ENCODE results near the gene SPEN.
A peak's percentile ranks its signal among the peaks of the same experiment; 100 is the strongest.

Gene SPEN

GRCh38 chr1:15938628-15939161 is 91.2 kb downstream of the SPEN start:
- no peak overlapping the region for H3K4me3 ChIP-seq (ENCODE audit: extremely low read depth, insufficient read depth, low read length, poor library complexity, severe bottlenecking)
- H3K27ac ChIP-seq (ENCODE audit: low read depth, low read length, severe bottlenecking) = peak overlapping the region; percentile 20
- H3K9me3 ChIP-seq (ENCODE audit: control insufficient read depth, low read length) = no peaks in the 10 kb centered on the region
- peaks cover 91% of the 10 kb centered on the region for H3K36me3 ChIP-seq (ENCODE audit: control insufficient read depth, insufficient read depth, low read length)
- 93 to 98% methylated on average over 6 to 7 of the region's 8 CpGs for WGBS, 2 experiments (ENCODE audit: insufficient coverage in 2 of 2)
- peaks cover 28% of the 10 kb centered on the region for H3K4me1 ChIP-seq (ENCODE audit: control insufficient read depth, insufficient read depth, low read length, poor library complexity, severe bottlenecking)

DNA sequence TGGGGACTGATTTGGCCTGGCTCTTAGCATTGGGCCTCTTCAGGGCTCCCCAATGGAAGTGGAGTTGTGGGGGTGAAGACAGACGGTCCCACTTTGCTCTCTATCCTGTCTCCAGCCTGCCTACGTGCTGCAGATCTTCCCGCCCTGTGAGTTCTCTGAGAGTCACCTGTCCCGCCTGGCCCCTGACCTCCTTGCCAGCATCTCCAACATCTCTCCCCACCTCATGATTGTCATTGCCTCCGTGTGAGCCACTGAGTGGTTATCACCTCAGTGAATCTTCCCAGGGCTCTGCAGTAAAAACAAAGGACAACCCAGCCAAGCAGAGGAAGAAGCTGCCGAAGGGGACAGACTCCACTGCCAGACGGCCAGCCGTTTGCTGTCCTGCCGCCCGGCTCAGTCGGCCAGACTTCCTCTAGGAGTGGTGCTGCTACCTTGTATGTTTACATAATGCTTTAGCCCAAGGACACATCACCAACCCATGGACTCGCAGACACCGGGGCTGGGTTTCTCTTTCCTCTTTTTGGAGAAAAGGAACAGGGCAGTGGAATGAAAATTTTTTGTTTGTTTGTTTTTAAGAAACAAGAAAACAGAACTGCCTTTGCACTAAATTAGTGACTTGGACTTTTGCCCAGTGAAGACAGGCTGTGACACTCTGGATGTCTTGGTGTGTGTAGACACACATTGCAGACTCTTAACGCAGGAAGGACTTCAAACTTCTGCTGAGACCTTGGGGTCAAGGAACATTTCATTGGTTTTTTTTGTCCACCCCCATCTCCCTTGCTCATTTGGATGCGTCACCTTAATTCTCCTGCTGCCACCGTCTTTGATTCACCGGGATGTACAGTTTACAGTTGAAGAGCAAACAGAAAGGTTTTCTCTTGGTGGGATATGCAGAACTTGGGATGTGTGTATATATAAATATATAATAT is 91.9 kb downstream of the SPEN start:
- H3K27ac ChIP-seq (ENCODE audit: low read depth, low read length, severe bottlenecking) = peak overlapping the region; percentile 20
- H3K9me3 ChIP-seq (ENCODE audit: control insufficient read depth, low read length) = no peaks in the 10 kb centered on the region
- 89 to 94% methylated on average over 11 to 12 of the region's 17 CpGs for WGBS, 2 experiments (ENCODE audit: insufficient coverage in 2 of 2)
- H3K36me3 ChIP-seq (ENCODE audit: control insufficient read depth, insufficient read depth, low read length) = peaks cover 91% of the 10 kb centered on the region
- no peak overlapping the region for H3K4me3 ChIP-seq (ENCODE audit: extremely low read depth, insufficient read depth, low read length, poor library complexity, severe bottlenecking)
- peaks cover 28% of the 10 kb centered on the region for H3K4me1 ChIP-seq (ENCODE audit: control insufficient read depth, insufficient read depth, low read length, poor library complexity, severe bottlenecking)

- WGBS, 2 experiments (ENCODE audit: insufficient coverage in 2 of 2) = 92 to 97% methylated on average over 6 to 7 of the region's 13 CpGs
- H3K27ac ChIP-seq (ENCODE audit: low read depth, low read length, severe bottlenecking) = no peak overlapping the region
Observed at GRCh38 chr1:15940110-15941043, 92.9 kb downstream of the SPEN start.

DNA sequence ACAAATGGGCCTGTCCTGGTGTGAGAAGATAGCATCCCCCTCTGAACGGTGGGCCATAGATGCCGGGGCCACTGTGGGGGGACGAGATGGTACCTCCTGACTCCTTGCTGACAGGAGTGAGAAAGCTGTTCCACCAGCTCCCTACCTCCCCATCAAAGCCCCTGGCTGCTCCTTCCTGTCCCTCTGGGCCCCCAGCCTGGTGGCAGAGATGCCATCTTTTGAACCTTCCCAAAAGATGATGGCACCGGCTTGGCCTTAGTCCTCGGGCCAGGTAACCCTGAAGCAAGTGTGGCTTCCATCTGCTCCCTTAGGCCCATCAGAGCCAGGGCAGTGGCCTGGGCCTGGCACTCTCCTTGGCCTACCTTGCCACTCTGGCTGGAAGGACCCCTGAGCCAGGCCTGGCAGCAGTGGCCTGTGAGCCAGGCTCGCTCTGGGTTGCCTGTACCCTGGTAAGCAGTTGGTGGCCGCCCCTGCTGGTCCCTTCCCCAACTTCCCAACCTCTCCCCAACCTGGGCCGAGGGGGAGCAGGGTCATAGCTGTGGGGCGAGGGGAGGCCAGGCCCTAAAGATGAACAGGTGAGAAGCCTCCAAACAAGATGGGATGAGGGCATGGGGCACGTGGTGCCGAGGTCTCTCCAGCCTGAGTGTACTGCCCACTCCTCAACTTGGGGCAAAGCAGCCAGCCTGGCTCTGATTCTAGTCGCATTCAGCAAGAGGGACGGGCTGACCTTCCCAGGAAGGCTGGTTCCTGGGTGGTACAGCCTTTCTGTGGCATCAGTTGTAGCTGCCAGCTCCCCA is 93.7 kb downstream of the SPEN start:
- WGBS, 2 experiments (ENCODE audit: insufficient coverage in 2 of 2) = 92 to 94% methylated on average over 9 to 10 of the region's 13 CpGs
- H3K4me3 ChIP-seq (ENCODE audit: extremely low read depth, insufficient read depth, low read length, poor library complexity, severe bottlenecking) = no peak overlapping the region
- no peaks in the 10 kb centered on the region for H3K9me3 ChIP-seq (ENCODE audit: control insufficient read depth, low read length)
- no peak overlapping the region for H3K27ac ChIP-seq (ENCODE audit: low read depth, low read length, severe bottlenecking)
- peaks cover 94% of the 10 kb centered on the region for H3K36me3 ChIP-seq (ENCODE audit: control insufficient read depth, insufficient read depth, low read length)
- peaks cover 28% of the 10 kb centered on the region for H3K4me1 ChIP-seq (ENCODE audit: control insufficient read depth, insufficient read depth, low read length, poor library complexity, severe bottlenecking)

More at GRCh38 chr1:15940110-15941043, 92.9 kb downstream of the SPEN start:
- Histone ChIP-seq H3K36me3 (ENCODE audit: control insufficient read depth, insufficient read depth, low read length) (peaks cover 91% of the 10 kb centered on the region), H3K4me3 (ENCODE audit: extremely low read depth, insufficient read depth, low read length, poor library complexity, severe bottlenecking) (no peak overlapping the region), H3K9me3 (ENCODE audit: control insufficient read depth, low read length) (no peaks in the 10 kb centered on the region), H3K4me1 (ENCODE audit: control insufficient read depth, insufficient read depth, low read length, poor library complexity, severe bottlenecking) (peaks cover 28% of the 10 kb centered on the region)

- H3K4me3 ChIP-seq (ENCODE audit: extremely low read depth, insufficient read depth, low read length, poor library complexity, severe bottlenecking) = no peak overlapping the region
- WGBS, 2 experiments (ENCODE audit: insufficient coverage in 2 of 2) = 95 to 98% methylated on average over 27 to 31 of the region's 32 CpGs
- H3K4me1 ChIP-seq (ENCODE audit: control insufficient read depth, insufficient read depth, low read length, poor library complexity, severe bottlenecking) = peaks cover 23% of the 10 kb centered on the region
- no peak overlapping the region for H3K27ac ChIP-seq (ENCODE audit: low read depth, low read length, severe bottlenecking)
- peaks cover 90% of the 10 kb centered on the region for H3K36me3 ChIP-seq (ENCODE audit: control insufficient read depth, insufficient read depth, low read length)
- H3K9me3 ChIP-seq (ENCODE audit: control insufficient read depth, low read length) = no peaks in the 10 kb centered on the region
Observed at GRCh38 chr1:15941899-15942660, 94.6 kb downstream of the SPEN start.

DNA sequence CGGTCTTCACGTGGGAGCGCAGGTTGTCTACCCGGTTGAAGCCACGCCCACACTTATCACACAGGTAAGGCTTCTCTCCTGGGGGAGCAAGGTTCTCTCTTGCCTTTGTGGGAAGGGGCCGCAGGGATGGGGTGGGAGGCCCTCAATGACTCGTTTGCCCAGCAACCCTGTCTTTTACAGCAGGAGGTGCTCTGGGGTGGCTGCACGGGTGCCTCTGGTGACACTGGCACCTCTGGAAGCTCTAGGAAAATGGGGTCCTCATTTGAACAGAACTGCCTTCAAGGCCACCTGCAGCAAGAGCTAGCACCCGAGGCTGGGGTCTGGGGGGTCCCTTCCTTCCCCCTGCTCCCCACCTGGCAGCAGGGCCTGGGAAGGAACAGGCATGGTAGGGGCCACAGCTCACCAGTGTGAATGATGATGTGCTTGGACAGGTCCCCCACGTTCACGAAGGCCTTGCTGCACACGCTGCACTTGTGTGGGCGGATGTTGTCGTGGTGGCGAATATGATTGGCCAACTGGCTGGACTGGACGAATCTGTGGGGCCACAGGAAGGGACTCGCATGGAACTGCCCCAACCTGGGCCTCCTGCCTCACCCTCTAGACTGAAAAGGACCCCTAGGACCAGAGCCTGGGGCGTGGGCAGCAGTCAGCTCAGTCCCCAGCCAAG is 95.3 kb downstream of the SPEN start:
- H3K36me3 ChIP-seq (ENCODE audit: control insufficient read depth, insufficient read depth, low read length) = peaks cover 90% of the 10 kb centered on the region
- no peak overlapping the region for H3K27ac ChIP-seq (ENCODE audit: low read depth, low read length, severe bottlenecking)
- peaks cover 16% of the 10 kb centered on the region for H3K4me1 ChIP-seq (ENCODE audit: control insufficient read depth, insufficient read depth, low read length, poor library complexity, severe bottlenecking)
- no peak overlapping the region for H3K4me3 ChIP-seq (ENCODE audit: extremely low read depth, insufficient read depth, low read length, poor library complexity, severe bottlenecking)
- WGBS, 2 experiments (ENCODE audit: insufficient coverage in 2 of 2) = 94 to 96% methylated on average over 15 to 17 of the region's 18 CpGs
- H3K9me3 ChIP-seq (ENCODE audit: control insufficient read depth, low read length) = no peaks in the 10 kb centered on the region

DNA sequence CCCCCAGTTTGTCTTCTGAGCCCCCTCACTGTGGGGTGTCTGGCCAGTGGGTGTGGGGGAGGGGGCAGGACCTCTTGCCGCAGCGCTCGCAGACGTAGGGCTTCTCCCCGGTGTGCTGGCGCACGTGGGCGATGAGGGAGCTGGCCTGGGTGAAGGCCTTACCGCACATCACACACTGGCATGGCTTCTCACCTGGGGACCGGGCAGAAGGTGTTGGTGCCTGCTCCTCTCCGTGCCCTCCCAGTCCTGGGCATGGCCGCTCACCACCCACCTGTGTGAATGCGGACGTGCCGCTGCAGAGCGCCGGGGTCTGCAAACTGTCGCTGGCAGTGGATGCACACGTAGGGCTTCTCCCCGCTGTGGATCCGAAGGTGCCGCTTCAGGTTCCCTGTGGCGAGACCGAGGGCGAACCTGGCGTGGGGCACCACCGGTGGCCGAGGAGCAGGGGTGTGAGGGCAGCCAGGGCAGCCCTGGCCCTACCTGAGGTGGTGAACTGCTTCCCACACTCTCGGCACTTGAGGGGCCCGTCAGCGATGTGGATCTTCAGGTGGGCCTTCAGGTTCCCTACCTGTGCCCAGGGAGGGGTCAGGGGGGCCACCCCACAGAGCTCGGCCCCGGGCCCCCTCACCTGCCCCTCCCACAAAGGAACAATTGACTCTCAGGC is 96.0 kb downstream of the SPEN start:
- H3K4me3 ChIP-seq (ENCODE audit: extremely low read depth, insufficient read depth, low read length, poor library complexity, severe bottlenecking) = no peak overlapping the region
- H3K9me3 ChIP-seq (ENCODE audit: control insufficient read depth, low read length) = no peaks in the 10 kb centered on the region
- H3K4me1 ChIP-seq (ENCODE audit: control insufficient read depth, insufficient read depth, low read length, poor library complexity, severe bottlenecking) = peaks cover 14% of the 10 kb centered on the region
- 96 to 98% methylated on average over 30 to 31 of the region's 33 CpGs for WGBS, 2 experiments (ENCODE audit: insufficient coverage in 2 of 2)
- H3K27ac ChIP-seq (ENCODE audit: low read depth, low read length, severe bottlenecking) = no peak overlapping the region
- peaks cover 90% of the 10 kb centered on the region for H3K36me3 ChIP-seq (ENCODE audit: control insufficient read depth, insufficient read depth, low read length)

DNA sequence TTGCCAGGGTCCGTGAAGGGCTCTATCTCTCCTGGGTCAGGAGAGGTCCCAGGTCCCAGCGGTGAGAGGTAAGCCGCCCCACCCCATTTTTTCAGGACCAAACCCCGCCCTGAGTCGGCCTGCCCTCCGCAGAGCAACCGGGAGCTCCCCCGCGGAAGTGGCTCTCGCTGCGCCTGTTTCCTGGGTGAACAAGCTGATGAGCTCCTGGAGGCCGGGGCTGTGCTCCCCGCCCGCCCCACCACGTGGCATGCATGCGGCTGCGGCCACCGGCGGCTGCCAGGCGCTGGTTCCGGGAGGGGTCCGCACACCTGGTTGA is 96.4 kb downstream of the SPEN start:
- H3K4me3 ChIP-seq (ENCODE audit: extremely low read depth, insufficient read depth, low read length, poor library complexity, severe bottlenecking) = no peak overlapping the region
- peaks cover 14% of the 10 kb centered on the region for H3K4me1 ChIP-seq (ENCODE audit: control insufficient read depth, insufficient read depth, low read length, poor library complexity, severe bottlenecking)
- H3K36me3 ChIP-seq (ENCODE audit: control insufficient read depth, insufficient read depth, low read length) = peaks cover 89% of the 10 kb centered on the region
- no peaks in the 10 kb centered on the region for H3K9me3 ChIP-seq (ENCODE audit: control insufficient read depth, low read length)
- H3K27ac ChIP-seq (ENCODE audit: low read depth, low read length, severe bottlenecking) = no peak overlapping the region
- WGBS, 2 experiments (ENCODE audit: insufficient coverage in 2 of 2) = 96 to 99% methylated on average over 19 to 20 of the region's 22 CpGs

Measured in mesodermal cell (in vitro differentiated cells).